ENCODE data around the gene GRB2. TPM values are rescaled to one million over a fixed set of nuclear protein-coding genes. Genes with fewer than 3 reads are reported as not detected.

GRB2 gene
- polyA plus RNA-seq, 3 donors = 23.7 to 73.0 (median 58.6) TPM

DNA sequence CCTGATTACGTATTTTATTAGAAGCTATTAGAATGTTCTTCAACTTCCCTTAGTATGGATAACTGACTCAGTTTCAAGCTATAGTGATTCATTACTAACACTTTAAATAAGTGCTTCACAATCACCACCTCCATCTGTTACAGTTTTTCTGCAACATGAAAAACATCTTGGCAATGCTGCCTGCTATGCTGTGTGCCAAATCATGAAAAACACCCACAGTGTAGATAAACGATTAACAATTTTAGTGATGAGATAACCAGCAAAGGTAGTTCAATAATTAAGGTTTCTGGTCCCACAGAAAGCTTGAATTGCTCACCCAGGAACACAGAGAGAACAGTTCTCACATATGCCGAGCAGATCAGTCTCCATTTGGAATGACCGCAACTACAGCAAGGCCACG lies 64.8 kb downstream of the GRB2 start:
- 41 to 69% (median 65%) methylated on average over 5 of the region's 5 CpGs for WGBS, 3 donors
- H3K27ac ChIP-seq (ENCODE audit: low read depth, low read length) = no peak overlapping the region

DNA sequence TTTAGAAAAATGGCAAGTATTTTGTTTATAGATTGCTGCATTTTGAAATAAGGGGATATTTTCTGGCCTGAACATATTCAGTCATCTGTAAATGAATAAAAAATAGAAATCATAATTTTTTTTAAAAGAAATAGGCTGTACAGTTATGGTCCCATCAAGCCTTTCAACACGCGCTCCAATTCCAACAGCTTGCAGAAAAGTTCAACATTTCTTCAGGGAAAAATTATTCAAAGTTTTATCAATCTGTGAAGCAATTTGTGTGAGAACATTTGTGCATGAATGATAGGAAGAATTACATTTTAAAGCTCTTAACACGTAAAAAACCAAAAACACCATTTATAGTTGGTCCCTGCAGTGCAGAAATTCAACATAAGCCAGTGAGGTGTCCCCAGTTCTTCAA lies 65.5 kb downstream of the GRB2 start:
- no peak overlapping the region for H3K27ac ChIP-seq (ENCODE audit: low read depth, low read length)
- WGBS, 3 donors = 81 to 89% (median 84%) methylated on average over 3 of the region's 3 CpGs

DNA sequence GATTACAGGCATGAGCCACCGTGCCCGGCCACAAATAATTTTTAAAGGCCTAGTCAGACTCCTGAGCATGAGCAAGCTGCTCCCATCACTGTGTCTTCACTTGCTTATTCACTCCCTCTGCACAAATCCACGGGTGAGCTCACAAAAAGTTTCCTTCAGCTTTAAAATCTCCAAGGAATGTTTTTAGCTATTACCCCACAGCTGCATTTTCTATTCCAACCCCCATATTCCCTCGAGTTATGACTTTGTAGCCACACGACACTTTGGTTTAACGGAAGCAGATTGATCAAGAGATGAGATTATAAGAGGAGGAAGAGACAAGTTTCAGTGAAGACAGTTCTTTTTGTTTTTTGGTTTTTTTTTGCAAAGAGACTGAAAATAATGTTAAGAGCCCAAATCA lies 67.1 kb downstream of the GRB2 start:
- WGBS, 3 donors = 20 to 73% (median 20%) methylated on average over 6 of the region's 6 CpGs

DNA sequence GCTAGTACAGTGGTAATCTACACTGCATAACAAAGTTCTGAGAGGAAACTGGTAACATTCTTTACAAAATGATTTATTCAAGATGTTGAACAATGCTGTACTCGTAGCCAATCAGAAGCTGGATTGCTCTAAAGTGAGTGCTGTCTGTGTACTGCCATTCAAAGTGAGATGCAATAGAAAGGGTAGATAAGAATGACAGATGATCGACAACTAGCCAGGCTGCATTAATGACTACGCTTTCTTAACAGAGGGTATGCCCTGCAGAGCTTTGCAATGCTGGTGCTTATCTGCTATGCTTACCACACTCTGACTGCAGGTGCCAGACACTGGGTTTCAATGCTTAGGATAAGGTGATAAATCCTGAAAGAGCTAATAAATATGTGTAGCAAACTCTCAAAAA lies 70.2 kb downstream of the GRB2 start:
- 61 to 84% (median 80%) methylated on average over 3 of the region's 3 CpGs for WGBS, 3 donors
- no peak overlapping the region for H3K27ac ChIP-seq (ENCODE audit: low read depth, low read length)

More for the DNA sequence above, 67.1 kb downstream of the GRB2 start:
- no peak overlapping the region for H3K27ac ChIP-seq (ENCODE audit: low read depth, low read length)

DNA sequence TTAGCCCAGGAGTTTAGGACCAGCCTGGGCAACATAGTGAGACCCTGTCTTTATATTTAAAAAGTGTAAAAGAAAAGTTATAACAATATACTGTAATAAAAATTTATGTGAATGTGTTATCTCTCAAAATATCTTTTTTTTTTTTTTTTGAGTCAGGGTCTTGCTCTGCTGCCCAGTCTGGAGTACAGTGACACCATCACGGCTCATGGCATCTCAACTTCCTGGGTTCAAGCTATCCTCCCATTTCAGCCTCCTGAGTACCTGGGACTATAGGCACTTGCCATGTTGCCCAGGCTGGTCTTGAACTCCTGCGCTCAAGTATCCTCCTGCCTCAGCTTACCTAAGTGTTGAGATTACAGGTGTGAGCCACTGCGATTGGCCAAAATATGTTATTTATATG lies 70.8 kb downstream of the GRB2 start:
- 96 to 98% (median 98%) methylated on average over 3 of the region's 3 CpGs for WGBS, 3 donors
- H3K27ac ChIP-seq (ENCODE audit: low read depth, low read length) = no peak overlapping the region

DNA sequence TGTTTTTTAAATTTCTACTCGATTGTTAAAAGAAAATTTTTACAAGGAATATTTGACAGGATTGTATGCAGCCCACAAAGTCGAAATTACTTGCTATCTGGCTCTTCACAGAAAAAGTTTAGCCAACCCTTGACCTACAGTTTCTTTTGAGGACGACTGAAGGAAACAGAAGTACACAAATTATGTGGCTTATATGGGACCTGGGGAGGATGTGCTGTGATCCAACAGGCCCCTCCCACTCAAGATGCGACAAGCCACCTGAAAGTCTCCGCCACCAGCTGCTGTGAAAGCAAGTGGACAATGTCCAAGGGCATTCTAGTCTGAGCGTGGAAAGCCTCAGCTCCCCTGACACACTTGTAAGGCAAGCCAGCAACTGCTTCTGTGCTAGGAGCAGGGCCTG lies 73.8 kb downstream of the GRB2 start:
- WGBS, 3 donors = 65 to 78% (median 69%) methylated on average over 6 of the region's 6 CpGs
- no peak overlapping the region for H3K27ac ChIP-seq (ENCODE audit: low read depth, low read length)

DNA sequence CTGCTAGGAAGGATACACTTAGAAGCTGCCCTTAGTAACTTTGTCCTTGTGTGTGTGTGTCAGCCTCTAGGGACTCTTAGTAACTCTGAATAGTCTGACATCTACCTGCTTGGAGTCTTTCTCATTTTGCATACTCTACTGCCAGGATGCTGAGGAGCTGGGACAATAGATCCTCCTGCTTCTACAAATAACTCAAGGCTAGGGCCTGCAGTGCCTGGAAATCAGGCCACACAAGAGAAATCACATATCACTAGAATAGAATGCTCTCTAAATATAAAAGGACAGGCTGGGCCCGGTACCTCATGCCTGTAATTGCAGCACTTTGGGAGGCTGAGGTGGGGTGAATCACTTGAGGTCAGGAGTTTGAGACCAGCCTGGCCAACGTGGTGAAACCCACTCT lies 77.7 kb downstream of the GRB2 start:
- 70 to 89% (median 82%) methylated on average over 2 of the region's 2 CpGs for WGBS, 3 donors
- H3K27ac ChIP-seq (ENCODE audit: low read depth, low read length) = no peak overlapping the region

DNA sequence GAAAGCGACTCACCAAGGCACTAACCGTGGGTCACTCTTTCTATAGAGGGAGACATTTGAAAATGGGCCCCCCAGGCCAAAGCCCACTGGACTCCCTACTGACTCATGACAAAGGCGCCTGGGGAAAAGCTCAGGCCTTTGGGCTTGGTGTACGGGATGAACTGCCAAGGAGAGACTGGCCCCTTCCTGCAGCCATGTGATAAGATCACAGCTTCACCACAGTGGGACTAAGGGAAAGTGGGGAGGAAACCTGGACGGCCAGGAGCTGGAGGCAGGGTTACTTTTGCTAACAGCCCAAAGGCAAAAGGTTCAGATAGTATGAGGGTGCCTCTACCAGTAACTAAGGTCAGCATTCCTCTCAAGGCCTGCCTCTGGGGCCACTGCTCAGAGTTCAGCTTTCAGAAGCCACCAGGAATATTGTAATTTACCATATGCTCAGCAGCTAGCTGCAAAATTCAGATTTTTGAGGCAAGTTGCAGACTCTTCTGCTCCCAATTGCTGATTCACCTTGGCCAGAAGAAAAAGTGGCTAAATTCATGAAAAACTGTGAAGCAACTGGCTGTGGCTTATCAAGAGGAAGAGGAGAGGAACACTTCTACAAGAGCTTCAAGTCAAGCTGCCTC lies 79.1 kb downstream of the GRB2 start:
- H3K27ac ChIP-seq (ENCODE audit: low read depth, low read length) = no peak overlapping the region
- 41 to 71% (median 49%) methylated on average over 5 of the region's 5 CpGs for WGBS, 3 donors

DNA sequence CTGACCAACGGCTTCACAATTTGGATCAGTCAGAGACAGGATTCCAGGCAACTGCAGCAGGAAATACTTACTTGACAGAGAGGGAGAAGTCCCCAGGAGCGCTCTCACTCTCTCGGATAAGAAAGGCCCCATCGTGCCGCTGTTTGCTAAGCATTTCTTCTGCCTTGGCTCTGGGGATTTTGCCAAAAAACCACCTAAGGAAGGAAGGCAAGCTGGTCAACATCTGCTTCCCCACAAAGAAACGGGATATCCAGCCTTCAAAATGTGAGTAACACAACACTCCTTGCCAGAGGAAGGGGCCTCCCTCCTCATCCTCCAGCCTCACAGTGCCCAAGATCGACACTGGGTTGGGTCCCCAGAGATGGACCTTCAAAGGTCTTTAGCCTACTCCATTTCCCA lies 79.7 kb downstream of the GRB2 start:
- WGBS, 3 donors = 26 to 60% (median 27%) methylated on average over 7 of the region's 7 CpGs
- H3K27ac ChIP-seq (ENCODE audit: low read depth, low read length) = no peak overlapping the region

DNA sequence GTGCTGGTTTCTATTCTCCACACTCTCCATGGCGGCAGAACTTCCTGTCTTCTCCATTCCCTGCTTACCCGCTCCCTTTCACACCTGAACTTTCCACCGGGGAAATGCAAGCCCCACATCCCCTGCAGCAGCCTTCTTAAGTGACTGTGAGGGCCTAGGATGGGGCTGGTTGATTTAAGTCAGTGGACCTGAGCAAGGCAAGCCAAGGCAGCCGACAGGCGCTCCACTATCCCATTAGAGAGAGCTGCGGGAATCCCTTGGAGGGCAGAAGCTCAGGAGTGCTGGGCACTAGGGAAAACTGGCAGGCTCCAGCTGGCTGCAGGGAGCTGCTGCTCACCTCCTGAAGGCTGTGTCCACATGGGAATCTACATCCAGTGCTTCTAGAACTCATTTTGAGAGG lies 80.1 kb downstream of the GRB2 start:
- 68 to 86% (median 69%) methylated on average over 6 of the region's 6 CpGs for WGBS, 3 donors
- no peak overlapping the region for H3K27ac ChIP-seq (ENCODE audit: low read depth, low read length)

DNA sequence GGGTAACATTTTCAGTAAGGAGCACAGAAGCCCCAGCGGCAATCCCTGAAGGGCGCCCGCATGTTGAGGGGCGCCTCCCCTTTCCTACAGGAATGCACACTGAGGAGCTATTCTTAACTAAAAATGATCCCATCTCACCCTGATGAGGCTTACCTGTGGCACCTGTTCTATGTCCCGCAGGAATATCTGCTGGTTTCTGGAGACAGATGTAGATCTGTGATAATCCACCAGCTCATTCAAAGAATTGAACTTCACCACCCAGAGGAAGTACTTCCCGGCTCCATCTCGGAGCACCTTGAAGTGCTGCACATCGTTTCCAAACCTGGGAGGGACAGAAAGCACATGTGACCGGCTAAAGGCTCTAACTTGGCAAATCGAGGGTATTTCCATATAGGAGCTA lies 84.0 kb downstream of the GRB2 start:
- no peak overlapping the region for H3K27ac ChIP-seq (ENCODE audit: low read depth, low read length)
- 82 to 90% (median 85%) methylated on average over 10 of the region's 10 CpGs for WGBS, 3 donors

DNA sequence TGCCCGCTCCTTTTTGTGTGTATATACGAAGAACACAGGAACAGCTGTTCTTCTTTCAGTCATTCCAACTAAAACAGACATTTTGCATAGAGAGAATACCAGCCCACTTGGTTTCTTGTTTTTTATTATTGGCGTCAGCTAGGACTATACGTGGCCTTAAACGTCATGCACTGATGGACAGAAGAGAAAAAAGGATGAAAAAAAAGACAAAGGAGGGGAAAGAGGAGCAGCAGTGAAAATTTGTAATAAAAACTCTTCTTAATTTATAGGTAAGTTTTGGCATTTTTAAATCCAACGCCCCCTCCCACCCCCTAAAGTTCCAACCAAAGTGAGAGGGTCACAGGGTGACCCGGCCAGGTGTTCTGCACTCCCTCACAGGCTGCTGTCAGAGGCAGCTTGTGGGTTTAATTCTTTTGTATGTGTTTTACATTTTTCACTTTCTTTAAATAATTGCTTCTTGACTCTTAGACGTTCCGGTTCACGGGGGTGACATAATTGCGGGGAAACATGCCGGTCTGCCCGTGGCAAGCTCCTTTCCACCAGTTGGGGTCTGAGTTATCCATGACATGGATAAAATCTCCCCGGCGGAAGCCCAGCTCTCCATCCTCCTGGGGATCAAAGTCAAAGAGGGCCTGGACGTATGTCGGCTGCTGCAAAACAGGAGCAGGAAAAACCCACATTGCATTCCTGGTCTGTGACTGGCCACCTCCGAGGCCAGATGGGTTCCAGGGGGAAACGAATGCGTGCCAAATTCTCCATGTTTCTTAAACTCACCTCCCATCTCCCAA lies 85.4 kb downstream of the GRB2 start:
- 82 to 89% (median 85%) methylated on average over 20 of the region's 20 CpGs for WGBS, 3 donors
- no peak overlapping the region for H3K27ac ChIP-seq (ENCODE audit: low read depth, low read length)

DNA sequence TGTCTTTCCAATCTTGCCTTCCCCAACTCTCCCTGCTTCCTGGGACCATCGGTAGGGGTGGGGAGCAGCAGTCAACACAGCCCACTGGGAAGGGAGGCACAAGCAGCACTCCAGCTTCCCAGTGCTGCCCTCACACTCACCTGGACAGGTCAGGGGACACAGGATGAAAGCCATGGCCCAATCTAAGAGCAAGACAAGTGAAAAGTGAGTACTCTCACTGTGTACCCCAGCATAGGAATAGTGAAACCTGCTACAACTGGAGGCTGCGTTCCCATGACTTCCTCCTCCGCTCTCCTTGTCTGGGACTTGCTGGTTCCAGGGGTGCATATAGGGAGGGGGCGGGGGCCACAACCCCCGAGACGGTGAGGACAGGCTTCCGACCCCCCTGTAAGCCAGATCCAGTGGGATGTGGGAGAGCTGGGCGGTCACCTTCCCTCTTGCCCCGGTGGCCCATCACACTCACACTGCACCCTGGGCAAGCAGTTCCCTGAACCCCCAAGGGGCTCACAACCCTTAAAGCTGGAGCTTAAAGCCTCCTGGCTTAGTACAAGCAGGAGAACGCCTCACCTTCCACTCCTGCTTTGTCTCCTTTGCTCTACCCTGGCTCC lies 86.8 kb downstream of the GRB2 start:
- no peak overlapping the region for H3K27ac ChIP-seq (ENCODE audit: low read depth, low read length)
- WGBS, 3 donors = 78 to 90% (median 87%) methylated on average over 10 of the region's 10 CpGs

DNA sequence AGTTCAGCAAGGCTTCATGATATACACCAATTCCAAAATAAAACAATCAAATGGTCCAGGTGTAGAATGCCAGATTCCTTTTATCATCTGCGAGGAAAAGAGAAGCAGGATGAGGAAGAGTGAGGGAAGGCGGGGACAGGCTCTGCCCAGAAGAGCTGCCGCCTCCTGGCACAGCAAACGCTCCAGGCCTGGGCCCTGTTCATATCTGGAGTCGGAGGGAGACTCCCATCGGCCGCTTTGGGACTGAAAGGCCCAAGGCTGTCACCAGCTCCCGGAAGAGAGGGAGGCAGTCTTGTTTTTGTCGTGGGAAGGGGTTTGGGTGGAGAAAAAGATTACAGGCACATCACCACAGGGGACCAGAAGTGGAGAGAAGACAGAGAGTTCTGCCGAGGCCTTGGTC lies 87.3 kb downstream of the GRB2 start:
- no peak overlapping the region for H3K27ac ChIP-seq (ENCODE audit: low read depth, low read length)
- WGBS, 3 donors = 63 to 80% (median 72%) methylated on average over 10 of the region's 10 CpGs

DNA sequence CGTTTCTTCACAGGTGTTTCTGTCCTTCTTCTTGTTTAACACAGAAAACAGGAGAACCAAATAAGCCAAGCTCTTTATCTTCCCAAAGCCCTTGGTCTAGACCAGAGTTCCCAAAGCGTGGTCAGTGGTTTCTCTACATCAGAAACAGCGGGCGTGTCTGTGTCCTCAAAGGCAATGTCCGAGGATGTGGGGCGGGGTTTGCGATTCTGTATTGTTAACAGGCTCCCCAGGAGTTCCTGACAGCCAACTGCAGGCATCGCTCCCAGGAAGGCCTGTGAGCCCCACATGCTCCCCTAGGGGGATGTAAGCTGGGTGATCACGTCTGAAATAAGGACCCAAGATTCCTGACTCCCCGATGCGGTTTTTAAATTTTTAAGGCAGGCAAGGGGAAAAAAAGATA lies 87.8 kb downstream of the GRB2 start:
- H3K27ac ChIP-seq (ENCODE audit: low read depth, low read length) = no peak overlapping the region
- WGBS, 3 donors = 70 to 83% (median 75%) methylated on average over 11 of the region's 11 CpGs

DNA sequence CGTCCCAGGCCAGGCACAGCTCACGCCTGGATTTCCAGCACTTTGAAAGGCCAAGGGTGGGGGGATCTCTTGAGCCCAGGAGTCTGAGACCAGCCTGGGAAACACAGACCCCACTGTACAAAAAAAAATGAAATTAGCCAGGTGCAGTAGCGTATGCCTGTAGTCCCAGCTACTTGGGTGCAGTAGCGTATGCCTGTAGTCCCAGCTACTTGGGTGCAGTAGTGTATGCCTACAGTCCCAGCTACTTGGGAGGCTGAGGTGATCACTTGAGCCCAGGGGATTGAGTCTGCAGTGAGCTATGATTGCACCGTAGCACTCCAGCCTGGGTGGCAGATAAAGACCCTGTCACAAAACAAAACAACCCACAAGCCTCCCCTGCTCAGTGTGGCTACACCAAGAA lies 89.2 kb downstream of the GRB2 start:
- WGBS, 3 donors = 78 to 88% (median 83%) methylated on average over 5 of the region's 5 CpGs
- no peak overlapping the region for H3K27ac ChIP-seq (ENCODE audit: low read depth, low read length)

DNA sequence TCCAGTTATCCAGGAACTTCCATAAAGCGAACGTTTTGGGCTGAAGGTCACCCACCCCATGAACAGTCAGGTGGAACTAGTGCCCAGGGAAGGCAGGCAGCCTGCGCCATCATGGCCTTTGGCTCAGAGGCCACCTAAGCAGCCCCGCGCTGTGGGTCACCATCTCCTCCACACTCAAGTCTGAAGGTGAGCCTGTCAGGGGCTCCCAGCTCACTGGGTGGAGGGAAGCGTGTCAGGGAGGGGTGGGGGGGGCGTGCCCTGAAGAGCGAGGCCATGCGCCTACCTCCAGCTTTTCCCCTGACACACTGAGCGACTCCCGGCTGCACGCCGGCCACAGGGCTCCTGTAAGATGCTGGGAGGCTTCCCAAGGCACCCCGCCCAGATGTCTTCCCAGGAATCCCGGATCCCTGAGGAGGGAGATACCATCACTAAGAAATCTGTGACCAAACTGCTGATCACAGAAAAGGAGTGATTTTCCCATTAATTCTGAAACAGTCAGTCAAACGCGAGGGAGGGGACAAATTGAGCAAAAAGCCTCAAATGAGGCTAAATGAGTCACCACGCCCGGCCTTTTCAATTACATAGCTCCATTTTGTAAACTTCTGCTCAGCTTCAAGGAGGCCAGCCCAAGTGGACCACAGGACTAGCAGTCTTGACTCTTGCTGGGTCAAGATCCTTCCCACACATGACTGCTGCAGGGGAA lies 89.8 kb downstream of the GRB2 start:
- WGBS, 3 donors = 66 to 82% (median 75%) methylated on average over 19 of the region's 19 CpGs
- H3K27ac ChIP-seq (ENCODE audit: low read depth, low read length) = no peak overlapping the region

DNA sequence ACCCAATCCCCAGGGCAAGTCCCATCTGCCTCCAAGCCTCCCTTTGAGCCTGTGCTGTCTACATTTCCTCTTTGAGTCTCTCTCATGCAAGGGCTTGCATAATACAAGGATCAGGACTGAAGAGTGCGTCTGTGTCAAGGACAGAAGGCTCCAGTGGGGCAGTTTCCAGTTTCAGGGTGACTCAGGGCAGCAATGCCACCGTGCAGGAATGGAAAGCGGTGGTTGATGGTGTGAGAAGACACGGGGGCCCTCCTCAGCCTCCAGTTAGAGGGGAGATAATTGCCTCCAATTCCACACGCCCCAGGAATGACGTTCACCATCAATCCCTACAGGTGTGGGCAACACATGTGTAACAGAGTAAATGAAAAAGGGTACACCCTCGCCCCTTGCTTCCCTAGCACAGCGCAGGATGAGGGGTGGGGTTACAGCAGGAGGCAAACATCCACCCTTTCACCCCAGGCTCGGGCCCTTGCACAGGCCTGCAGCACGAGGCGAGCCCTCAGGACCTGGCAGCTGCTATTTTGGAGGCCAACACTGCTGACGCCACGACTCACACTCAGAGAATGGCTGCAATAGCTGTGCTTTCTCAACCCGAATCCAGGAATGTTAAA lies 91.4 kb downstream of the GRB2 start:
- 57 to 78% (median 60%) methylated on average over 14 of the region's 14 CpGs for WGBS, 3 donors

More for the DNA sequence above, 91.4 kb downstream of the GRB2 start:
- no peak overlapping the region for H3K27ac ChIP-seq (ENCODE audit: low read depth, low read length)
